ENCODE data around the gene HMSD.
A peak's percentile ranks its signal among the peaks of the same experiment; 100 is the strongest.

Gene HMSD

DNA sequence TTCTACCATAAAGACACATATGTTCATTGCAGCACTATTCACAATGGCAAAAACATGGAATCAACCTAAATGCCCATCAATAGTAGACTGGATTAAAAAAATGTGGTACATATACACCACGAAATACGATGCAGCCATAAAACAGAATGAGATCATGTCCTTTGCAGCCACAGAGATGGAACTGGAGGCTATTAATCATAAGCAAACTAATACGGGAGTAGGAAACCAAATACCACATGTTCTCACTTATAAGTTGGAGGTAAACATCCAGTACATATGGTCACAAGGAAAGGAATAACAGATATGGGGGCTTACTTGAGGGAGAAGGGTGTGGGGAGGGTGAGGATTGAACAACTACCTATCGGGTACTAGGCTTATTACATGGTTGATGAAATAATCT, 7.7 kb downstream of the HMSD start:
- no peak for DNase-seq (ENCODE audit: low read depth)

DNA sequence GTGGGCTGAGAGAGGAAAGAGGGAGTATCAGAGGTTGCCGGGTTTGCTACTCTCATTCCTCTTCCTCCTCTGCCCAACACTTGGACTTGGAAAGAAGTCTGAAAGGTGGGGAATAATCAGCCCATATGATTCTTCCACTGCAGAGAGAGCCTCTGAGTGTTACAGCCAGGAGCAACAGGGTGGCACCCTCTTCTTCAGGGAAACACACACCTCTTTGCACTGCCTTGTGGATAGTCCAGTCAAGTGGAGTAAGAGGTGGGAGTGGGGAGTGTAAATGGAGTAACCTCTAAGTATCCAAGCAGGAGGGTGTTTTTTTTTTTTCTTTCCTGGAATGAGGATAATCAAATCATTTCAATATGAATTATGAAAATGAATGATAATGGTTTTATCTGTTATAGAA, 11.8 kb downstream of the HMSD start:
- DNase-seq (ENCODE audit: low read depth): no peak

DNA sequence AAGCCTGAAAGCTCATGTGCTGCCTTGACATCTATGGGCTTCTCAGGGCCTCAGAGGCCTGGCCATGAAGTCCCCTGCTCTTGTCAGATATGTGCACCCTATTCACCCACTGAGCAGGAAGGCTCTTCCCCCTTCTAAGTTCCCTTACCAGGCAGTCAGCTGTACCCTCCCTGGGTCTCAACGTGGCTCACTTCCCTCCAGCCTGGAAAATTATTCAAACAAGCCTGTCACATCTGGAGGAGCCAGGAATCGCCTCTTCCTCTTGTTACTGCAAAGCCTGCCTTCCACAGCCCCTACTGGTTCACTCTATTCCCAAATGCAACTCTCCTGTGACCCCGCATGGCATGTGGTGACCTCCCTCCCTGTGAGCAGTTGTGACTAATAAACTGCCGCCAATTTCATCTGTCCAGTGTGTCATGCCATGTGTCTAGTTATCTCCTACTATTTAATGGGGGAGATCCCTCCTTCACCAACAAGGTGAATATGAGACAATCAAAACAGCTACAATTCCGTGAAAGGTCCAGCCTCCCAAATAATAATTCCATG, 12.4 kb downstream of the HMSD start:
- DNase-seq (ENCODE audit: low read depth): no peak

DNA sequence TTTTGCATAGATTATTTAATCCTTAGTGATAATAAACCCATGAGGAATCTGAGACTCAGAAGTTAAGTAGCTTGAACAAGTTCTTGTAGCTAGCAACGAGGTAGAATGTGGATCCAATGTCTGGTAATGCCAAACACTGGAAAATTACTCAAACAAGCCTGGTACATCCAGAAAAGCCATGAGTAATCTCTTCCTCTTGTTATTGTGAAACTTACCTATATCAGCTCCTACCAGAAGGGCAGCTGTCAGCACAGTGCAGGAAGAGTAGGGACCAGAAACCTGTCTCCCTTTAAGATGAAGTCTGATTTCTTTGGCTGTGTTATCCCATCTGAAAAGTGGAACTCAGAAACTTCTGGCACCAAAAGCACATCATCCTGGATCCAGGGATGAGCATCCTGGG, 13.0 kb downstream of the HMSD start:
- no peak for DNase-seq (ENCODE audit: low read depth)

DNA sequence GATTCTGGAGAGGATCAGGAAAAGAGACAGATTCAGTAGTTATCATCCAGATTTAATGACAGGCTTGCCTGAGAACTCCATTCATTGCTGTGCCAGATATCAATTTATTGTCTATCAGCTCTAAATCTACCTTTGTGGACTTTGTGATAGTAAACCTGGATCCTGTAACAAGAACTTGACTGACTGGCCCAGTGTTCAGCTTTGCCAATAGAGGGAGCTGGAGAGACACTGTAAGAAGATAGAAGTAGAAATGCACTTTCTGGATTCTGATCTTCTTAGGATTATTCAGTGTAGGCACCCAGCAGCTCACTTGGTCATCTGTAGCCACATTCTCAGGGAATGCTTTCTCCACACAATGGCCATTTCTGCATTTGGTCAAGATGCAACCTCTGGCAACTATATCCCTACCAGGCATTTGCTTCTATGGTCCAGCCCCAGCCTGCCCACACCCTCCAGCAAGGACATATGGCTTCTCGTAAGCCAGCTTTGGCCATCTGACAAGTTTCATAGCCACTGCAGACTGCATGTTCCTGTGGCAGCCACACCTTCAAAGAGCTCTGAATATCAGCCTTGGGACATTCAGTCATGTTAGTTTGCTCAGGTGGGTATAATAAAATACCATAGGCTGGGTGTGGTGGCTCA, 14.6 kb downstream of the HMSD start:
- DNase-seq (ENCODE audit: low read depth): no peak

DNA sequence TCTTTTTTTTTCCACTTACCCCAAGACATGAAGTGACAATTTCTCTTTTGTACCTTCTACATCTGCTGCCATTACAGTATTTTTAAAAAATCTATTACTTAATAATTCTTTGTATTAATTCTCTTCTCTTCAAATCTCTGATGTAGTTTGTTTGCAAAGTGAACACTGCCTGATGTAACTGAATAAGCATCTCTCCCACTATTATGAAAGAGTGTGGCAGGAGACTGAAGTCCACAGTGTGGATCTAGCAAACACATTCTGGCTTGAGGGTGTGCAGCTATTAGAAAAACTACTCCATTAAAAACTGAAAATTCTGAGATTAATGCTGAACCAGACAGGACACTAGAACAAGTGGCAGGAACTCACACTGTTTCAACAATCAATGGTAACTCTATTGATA, 15.8 kb downstream of the HMSD start:
- DNase-seq (ENCODE audit: low read depth): no peak

DNA sequence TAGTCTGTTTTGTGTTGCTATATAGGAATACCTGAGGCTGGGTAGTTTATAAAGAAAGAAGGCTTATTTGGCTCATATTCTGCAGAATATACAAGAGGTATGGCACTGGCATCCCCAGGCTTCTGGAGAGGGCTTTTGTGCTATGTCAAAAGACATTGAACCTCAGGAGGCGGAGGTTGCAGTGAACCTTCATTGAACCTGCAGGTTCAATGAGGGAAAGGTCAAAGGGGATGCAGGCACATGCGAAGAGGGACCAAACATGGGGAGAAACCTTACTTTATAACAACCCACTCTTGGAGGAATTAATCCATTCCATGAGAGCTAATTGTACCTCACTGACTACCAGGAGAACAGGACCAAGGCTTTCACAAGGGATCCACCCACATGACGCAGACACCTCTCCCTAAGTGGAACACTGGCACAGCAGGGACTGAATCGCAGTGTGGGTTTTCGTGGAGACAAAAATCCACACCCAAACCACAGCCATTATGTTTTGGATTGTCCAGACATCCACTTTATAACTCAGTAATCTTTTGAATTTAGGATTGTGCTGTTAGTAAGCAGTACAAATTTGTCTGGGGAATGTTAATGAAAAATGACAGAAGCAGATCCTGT, 16.7 kb downstream of the HMSD start:
- no peak for DNase-seq (ENCODE audit: low read depth)

DNA sequence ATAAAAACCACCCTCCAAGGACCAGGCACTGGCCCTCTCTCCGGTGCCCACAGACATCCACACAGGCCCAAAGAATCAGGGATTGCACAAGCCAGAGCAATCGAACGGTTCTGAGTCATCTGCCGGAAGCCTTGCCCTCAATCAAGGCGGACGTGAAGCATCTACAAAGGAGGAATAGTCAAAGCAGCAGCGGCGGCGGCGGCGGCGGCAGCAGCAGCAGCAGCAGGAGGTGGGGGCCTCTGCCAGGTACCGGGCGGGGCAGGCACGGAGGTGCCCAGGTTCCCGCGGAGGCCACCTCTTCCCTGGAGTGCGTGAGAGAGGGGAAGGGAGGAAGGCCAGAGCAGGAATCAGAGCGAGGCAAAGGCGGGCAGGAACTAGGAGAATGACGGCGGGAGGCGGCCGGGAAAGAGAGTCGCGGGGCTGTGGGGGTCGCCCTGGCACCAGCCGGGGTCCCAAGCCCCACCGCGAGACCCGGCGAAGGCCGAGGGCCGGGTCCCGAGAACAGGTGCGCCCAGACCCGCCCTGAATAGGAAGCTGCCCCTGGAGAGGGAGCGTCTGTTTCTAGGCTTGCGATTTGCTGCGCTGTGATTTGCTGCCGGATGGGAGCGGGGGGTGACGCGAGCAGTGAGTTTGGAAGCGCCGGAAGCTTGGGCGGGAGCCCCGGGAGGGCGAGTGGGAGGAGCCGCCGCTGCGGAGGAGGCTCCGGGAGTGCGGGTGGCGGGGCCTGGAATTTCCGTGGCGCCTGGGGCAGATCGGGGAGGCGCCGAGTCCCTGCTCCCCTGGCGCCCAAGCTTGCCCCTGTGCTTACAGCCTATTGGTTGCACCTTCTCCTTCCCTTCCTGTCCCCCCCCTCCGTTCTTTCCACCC, 21.1 kb downstream of the HMSD start, which contains the start of gene SERPINB8:
SERPINB8 (plus strand) TSS at position 140 of the 867 bp plus-strand sequence. CDS start 8,228 bp downstream, outside the sequence.
- DNase-seq (ENCODE audit: low read depth): peak; percentile 69

DNA sequence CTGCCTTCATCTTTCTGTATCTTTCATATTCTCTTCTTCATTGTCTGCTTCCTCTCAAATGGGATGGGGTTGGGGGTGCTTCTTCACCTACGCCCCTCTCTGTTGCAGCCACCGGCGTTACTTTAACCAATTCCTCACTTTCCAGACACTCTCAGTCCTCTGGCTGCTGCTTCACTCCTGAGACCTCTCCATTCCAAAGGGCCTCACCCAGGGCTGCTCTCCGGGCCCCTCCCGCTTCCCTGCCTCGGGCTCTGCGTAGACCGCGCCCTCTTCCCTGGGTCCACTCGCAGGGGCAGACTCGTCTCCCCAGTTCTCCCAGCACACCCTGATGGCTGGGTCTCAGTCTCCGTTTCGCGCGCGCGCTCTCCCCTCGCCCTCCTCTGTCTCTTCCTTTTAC, 21.7 kb downstream of the HMSD start:
- DNase-seq (ENCODE audit: low read depth): no peak

DNA sequence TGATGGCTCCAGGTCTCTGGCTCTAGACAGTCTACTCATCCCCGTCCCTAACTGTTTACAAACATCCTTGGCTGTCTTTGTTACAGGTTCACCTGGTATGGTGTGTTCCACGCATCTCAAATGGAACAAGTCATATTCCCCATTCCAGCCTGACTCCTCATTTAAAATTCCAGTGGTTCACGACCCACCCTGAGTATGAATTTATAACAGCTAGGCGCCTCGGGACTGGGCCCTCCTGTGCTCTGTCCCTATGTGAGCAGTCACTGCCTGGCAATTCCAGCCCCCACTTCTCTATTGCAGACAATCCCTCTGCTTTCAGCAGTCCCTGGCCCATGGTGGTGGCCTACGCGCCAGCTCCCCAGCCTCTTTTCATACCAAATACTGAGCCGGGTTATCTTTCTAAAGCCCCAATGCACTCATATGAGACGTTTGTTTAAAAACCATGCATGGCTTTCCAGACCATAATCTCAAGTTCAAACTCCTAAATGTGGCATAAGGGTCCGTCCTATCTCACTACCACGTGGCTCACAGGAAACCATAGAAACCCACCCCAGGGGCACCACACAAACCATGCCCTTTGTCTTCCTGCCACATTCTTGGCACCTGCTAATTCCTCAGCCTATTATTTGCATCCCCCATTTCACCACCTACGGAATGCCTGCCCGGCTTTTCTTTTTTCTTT, 22.4 kb downstream of the HMSD start:
- DNase-seq (ENCODE audit: low read depth): no peak

DNA sequence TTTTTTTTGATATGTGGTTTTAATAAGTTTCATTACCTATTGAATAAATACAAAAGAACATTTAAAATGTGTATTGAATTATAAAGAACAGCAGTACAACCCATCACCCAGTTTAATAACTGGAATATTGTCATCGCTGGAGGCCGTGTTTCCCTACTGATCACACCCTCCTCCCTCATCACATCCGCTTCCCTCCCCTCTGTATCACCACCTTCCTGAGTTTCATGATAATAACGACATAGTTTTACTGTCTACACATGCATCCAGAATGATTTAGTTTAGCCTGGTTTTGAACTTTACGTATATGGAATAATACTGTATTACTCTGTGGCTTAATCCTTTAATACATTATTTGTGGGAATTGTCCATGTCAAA, 22.9 kb downstream of the HMSD start:
- DNase-seq (ENCODE audit: low read depth): no peak

DNA sequence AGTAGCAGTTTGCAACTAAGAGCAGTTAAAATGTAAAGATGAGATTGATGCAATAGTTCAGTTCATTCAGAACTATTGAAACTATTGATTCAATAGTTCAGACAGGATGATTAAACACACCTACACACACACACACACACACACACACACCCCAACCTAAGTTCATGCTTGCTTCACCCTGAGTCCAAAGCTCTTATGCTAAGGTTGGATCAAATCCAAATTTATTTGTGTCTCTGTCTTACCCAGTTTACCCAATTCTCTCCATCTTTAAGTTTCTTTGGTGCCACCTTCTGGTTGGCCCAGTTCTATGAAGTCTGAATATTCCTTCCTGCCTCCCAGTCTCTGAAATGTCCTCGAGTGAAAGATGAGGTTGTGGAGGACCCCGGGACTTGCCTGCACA, 25.9 kb downstream of the HMSD start:
- no peak for DNase-seq (ENCODE audit: low read depth)

DNA sequence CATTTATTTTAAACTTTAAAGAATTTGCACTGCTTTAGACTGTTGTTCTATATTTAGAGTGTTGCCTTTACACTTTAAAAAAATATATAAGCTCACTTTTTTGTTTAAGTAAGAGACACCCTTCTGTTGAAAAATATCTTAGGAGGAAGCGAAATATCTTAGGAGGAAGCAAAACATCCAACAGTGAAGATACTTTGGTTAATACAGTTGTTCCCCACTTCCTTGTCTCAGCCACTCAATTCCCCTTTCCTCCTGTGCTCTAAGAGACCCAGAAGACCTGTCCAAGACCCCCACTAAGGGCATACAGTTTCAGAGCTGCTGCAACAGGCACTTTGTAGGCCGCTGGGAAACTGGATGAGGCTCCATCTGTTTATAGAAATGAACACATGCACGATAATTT, 26.5 kb downstream of the HMSD start:
- DNase-seq (ENCODE audit: low read depth): no peak

DNA sequence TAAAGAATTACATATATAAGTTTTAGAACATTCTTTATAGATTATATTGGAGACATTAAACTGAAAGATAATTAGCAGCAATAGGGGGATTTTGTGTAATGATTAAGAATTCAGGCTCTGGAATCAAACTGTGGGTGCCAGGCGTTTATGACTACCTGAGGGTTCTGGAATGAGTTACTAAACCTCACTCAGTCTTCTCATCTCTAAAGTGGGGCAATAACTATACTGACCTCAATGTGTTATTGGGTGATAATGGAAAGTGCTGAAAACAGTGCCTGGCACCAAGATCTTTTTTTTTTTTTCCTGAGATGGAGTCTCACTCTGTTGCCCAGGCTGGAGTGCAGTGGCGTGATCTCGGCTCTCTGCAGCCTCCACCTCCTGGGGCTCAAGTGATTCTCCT, 27.9 kb downstream of the HMSD start:
- no peak for DNase-seq (ENCODE audit: low read depth)

DNA sequence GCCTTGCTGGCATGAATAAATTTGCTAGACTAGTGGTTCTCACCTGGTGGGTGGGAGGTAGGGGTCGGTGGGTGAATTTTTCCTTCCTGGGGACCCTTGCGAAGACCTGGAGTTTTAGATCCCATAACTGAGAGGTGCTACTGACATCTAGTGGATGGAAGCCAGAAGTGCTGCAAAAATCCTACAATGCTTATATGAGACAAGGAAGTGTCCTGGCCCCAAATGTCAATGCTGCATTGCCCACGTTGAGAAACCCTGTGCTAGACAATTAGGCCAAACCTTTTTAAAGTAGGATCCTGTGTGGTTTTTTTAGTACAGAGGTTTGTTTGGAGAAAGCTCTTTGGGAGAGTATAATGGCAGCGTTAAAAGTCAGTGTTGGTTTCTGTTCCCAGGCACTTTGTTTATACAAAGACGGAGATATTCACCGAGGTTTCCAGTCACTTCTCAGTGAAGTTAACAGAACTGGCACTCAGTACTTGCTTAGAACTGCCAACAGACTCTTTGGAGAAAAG, 30.4 kb downstream of the HMSD start:
- no peak for DNase-seq (ENCODE audit: low read depth)

DNA sequence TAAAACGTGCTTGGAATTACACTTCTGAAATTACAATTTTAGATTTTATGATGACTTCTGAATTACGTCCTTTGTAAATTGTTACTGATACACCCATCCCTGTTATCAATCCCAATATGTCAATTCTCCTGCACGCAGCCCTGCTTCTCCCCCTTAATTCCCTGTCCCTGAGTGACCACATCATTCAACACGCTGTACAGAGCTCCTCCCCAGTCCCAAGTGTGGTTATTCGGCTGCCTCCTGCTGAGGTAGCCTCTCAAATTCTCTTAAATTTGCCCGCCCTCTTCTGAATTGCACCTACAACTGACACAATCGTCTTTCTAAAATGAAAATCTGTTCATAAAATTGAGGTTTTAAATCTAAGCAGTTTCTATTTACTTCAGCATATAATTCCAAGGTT, 30.9 kb downstream of the HMSD start:
- no peak for DNase-seq (ENCODE audit: low read depth)

DNA sequence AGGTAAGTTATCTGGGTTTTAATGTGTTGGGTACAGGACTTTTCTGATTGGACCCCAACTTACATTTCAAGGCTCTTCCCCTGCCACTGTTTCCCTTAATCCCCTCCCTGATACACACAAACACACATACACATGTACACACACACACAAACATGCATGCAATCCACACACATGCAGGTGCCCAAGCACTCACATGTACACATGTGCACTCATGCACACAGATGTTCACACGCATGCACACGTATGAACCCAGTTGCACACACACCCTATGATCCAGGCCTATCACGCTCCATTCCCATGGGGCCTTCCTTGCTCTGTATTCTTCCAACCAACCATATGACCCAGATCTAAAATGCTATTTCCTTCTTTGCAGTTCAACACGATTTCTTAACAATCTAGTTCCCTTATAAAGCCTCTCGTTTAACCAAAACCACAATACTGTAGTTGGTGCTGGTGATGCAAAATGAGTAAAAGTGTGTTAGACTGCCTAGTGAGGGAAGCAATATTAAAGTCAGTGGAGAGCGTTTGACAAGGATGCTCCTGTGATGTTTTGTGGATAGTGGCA, 31.9 kb downstream of the HMSD start:
- no peak for DNase-seq (ENCODE audit: low read depth)

DNA sequence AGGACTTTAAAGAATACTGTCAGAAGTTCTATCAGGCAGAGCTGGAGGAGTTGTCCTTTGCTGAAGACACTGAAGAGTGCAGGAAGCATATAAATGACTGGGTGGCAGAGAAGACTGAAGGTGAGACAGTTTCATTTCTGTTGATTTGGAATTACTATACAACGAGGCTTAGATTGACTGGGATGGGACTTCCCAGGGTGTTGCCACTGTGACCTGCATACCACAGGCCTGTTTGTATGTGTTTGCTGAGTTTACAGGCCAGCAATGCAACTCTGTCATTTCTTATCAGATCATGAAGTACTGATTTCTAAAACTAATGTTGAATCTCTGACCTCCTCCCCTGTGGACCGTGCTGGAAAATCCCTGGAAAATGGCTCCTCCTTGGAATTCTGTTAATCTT, 32.6 kb downstream of the HMSD start:
- no peak for DNase-seq (ENCODE audit: low read depth)

DNA sequence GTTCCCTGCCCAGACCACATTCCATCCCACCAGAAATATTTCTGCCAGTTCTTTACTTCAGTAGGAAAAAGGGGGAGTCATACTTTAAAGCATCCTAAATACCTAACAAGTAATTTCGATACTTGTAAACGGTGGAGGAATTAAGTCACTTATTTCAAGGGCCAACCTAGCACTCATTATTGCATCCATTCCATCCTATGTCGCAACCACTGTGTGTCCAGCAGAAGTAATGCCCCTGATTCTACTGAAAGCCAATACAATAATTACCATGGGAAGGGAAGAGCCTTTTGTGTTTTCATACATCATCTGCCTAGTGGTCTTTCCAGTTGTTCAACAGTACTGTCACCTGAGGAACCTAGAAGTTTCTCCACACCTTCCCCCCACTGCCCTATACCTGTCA, 33.3 kb downstream of the HMSD start:
- DNase-seq (ENCODE audit: low read depth): no peak

DNA sequence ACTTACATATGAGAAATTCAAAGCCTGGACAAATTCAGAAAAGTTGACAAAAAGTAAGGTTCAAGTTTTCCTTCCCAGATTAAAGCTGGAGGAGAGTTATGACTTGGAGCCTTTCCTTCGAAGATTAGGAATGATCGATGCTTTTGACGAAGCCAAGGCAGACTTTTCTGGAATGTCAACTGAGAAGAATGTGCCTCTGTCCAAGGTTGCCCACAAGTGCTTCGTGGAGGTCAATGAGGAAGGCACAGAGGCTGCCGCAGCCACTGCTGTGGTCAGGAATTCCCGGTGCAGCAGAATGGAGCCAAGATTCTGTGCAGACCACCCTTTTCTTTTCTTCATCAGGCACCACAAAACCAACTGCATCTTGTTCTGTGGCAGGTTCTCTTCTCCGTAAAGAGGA, 37.8 kb downstream of the HMSD start:
- no peak for DNase-seq (ENCODE audit: low read depth)

DNA sequence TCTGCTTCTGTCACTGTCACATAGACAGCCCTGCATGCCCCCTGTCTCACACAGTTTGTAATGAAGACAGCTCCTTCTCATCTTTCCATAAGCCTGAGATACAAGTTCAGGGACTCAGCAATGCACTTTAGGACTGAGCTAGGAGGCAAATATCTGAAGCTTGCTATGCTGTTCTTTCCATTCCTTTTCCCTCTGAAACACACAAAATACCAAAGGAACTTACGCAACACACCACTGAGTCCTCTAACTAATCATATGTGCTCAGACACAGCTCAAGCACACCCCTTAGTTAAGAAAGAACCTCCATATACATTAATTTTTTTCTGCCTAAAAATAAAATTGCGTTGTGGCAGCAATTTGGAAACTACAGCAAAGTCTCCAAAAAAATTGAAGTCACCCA, 38.6 kb downstream of the HMSD start:
- DNase-seq (ENCODE audit: low read depth): no peak

DNA sequence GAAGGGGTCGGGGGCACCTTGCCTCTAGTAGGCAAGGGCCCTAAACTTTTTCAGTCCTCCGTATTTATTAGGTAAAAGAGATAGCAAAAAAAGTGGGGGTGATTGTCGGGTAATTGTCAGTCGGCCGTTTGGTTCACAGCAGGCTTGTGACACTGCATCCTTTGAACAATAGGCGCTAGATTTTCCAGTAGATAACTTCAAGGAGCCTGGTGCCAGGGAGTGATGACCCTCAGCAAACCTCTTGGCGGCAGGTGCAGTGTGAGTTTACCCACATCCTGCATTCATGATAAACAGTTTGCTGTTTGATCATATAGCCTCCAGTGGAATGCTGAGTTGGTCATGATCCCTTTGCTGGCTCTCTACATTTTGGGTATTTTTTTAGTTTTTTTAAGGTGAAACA, 43.6 kb downstream of the HMSD start:
- DNase-seq (ENCODE audit: low read depth): no peak

Measured in activated T-helper 9 cell treated with anti-CD3 and anti-CD28 coated beads, Interleukin-2, amount 50 U/mL, for 16 hours (primary cell).